Stimulated activated CD4-positive, alpha-beta T cell treated with anti-CD3 and anti-CD28 coated beads, Interleukin-12 subunit alpha, Interleukin-12 subunit beta, amount 100 ng/mL, for 48 hours (primary cell): ENCODE results near the gene ABCC4.

Source experiments
- DNase-seq, 3 donors: peaks; one replicate each; pipeline ENCODE4 v3.0.0-alpha.2; 2020; ENCODE audit warnings: low read depth in 2 of 3, low spot score in 1 of 3

The ABCC4 gene

DNA sequence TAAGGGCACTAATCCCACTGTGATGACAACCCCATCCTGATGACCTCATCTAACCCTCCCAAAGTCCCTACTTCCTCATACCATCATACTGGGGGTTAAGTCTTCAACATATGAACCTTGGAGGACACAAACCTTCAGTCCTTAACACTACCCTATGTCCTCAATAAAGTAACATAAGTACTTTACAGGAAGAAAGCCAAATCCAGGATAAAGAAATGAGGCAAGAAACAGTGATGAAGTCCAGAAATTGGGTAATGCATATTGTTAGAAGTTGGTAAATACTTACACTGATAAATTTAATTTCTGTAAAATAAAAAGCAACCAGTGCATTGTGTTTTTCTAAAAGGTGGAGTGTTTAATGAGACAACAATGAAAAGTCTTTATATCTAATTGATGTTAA, 304.1 kb downstream of the ABCC4 start:
- DNase-seq, result no peak

DNA sequence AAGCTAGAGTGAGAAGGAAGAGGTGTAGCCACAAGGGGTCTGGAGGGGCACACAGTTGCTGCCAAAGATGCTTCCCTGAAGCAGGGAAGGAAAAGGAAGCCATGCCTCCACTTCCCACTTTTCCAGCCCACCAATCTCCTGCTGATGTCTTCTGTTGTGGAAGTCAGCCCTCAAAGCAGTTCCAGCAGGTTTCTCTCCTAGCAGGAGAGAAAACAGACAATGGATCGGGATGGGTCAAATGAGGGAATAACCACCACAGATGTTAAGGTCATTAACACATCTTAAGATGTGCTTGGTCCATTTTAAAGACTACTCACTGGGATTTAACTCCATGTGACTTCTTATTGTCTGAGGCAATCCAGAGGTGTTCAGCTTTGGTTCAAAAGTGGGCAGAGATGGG, 304.8 kb downstream of the ABCC4 start:
- no peak for DNase-seq

DNA sequence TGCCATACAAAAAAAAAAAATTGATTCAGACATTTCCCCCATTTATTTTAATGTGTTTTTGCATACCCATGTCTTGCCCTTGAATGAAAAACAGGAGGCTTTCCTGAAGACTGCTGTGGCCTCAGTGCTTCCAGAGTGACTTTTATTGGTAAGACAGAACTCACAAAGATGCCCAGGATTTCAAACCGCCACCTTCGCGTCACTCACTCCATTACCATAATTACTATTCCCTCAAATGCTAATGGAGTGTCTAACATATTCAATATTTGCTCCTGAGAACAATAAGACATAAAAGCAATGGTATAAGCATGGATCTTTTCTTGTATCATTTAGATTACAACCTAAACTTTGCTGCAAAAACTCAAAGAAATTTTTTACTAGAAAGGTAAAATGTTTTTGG, 306.7 kb downstream of the ABCC4 start:
- DNase-seq, result no peak

- DNase-seq, result no peak
Measured at GRCh38 chr13:94993616-94994015, 307.6 kb downstream of the ABCC4 start.

DNA sequence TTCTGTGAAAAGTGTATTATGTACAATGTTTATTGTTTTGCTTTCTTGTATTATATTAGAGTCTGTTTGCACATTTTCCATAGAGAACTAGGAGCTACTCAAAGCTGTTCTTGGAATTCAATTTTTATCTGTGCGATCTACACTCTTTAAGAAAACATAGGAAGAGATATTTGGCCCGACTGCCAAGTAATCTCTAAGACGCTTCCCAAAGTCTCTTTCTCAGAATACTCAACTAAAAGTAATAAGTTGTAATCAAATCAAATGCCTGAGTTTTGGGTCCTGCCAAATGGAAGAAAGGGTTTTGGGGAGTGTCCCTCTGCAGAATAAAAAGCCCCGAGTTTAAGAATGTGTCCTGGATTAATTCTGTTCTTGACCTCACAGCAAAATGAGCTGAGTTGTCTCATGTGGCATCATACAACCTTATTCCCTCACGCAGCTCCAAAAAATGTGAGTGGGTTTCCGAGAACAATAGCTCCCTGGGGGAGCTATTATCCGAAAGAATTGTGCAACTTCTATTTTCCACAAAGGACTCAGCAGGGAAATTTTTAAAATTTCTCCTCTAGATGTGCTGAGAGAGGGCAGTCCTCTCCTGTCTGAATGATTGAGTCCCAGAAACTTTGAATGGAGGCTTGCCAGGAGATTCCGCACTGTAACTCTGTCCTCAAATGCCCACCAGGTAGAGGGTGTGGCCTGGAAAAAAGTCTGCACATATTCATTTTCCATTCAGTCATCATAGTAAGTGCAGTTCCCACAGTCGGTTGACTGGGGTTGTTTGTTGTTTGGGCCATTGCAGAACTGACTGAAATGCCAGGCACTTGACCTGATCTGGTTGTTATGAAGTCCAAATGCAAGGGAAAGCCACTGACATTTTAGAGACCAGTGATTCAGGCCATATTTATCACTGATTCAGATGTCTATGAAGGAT, 309.0 kb downstream of the ABCC4 start:
- DNase-seq, result no peak

DNA sequence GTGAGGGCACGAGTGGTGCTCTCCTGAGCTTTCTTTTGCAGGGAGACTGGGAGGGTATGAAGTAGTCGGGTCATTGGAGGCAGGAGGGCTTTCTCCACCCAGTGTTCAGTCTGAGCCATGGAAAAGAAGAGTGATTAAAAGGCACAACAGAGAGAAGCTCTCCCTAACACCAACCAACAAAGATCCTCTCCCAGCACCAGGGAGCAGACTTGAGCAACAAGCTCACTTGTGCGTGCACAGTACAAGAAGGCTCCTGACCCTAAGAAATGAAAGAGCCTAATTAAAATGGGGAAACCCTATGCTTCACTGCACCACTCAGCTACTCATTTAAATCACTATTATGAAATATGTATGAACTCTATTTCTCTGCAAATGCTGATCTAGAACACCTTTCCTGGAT, 312.6 kb downstream of the ABCC4 start:
- no peak for DNase-seq

DNA sequence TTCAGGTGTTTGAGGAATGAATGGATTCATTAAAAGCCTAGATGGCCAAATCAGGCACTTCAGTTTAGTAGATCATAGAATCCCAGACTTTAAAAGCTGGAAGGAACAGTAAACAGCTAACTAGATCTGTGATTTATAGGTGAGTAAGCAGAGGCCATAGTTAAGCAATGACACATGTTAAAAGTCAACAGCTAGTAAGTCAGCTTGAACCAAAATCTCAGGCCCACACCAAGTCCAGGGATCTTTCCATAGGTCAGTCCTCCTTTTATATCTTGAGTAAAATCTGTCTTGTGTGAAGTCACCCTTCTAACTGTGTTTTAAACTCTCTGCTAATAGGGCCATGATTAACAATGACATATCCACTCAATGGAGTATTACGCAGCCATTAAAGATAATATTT, 313.4 kb downstream of the ABCC4 start:
- DNase-seq, result no peak

GRCh38 chr13:94987081-94987480, 314.2 kb downstream of the ABCC4 start:
- no peak for DNase-seq

GRCh38 chr13:94984958-94985357, 316.3 kb downstream of the ABCC4 start:
- no peak for DNase-seq

DNA sequence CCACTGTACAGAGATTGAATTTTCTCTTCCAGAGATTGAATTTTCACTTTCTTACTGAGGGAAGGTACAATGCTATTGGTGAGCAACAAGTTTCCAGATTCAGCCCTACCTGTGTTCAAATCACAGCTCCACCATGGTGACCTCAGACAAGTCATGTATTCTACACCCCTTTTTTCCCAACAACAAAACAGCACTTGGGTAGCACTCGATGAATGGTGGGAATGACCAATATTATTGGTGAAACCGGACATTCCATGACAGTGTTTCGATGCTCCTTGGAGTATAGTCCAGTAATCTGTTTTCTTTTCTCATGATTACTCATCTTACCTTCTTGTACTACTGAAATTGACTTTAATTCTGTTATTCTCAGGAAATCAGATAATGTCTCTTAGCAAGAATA, 322.7 kb downstream of the ABCC4 start:
- DNase-seq, result no peak

- no peak for DNase-seq
Measured at GRCh38 chr13:94974015-94974951, 327.0 kb downstream of the ABCC4 start.

DNA sequence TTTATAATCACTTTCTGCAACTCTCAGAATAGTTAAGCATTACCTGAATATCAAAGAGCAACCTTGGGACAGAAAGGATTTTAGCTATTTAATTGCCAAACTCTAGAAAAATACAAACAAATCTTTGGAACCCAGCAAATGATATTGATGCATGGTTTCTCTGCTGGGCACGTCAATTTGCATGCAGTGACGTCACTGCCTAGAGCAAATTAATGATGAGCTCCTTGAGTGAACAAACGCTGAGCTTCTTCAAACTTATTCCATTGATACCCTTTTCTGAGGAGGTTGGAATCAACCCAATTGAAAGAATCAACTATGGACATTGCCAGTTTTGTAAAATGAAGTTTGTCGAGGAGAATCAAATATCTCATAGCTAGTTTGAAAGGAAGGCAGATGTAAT, 329.0 kb downstream of the ABCC4 start:
- no peak for DNase-seq
